Caco-2 (cell line): Measurements from ENCODE around the gene LCE3B. TPM values are rescaled to one million over a fixed set of nuclear protein-coding genes. Genes with fewer than 3 reads are reported as not detected.

Experiments
- BruUV-seq: library from RNA; stranded (reverse); fragments of 400-500 nt; replicated peaks from 2 replicates; lab custom pipeline; 2021; lab: Mats Ljungman, UMichigan
- CTCF ChIA-PET: fragments of 300-600 bp; sonication (Branson Sonifier 250); formaldehyde crosslinking; loops from one replicate; lab custom pipeline; 2022; ENCODE audit warnings: antibody characterized with exemption; lab: Charles Lee
- POLR2A ChIA-PET: fragments of 300-600 bp; sonication (Branson Sonifier 250); formaldehyde crosslinking; loops from one replicate; lab custom pipeline; 2022; ENCODE audit warnings: antibody characterized with exemption; lab: Charles Lee
- DNase-seq, 2 experiments: peaks; one replicate each; pipeline versions ENCODE4 v3.0.0 to v3.0.0-alpha.2; 2020 to 2022
- H3K27me3 ChIP-seq: replicated peaks from 2 replicates; pipeline ENCODE4 v1.6.0; 2011; ENCODE audit warnings: low read length; ENCODE audit not compliant: control insufficient read depth, insufficient read depth
- H3K36me3 ChIP-seq: 2 replicates; pipeline ENCODE4 v1.5.1; 2011; ENCODE audit warnings: low read length; ENCODE audit not compliant: control insufficient read depth, insufficient read depth
- H3K4me1 ChIP-seq: fragments of 250-450 bp; sonication (Bioruptor Pico); 2 replicates; pipeline ENCODE4 v1.5.1; 2020; ENCODE audit warnings: mild to moderate bottlenecking
- H3K4me3 ChIP-seq: 2 replicates; pipeline ENCODE4 v1.5.1; 2011; ENCODE audit warnings: low read depth, mild to moderate bottlenecking, control low read depth, low read length
- H3K9me3 ChIP-seq: fragments of 250-450 bp; sonication (Bioruptor Pico); 2 replicates; pipeline ENCODE4 v1.5.1; 2020; ENCODE audit warnings: mild to moderate bottlenecking, moderate library complexity
- H3K27ac Mint-ChIP-seq: one replicate; pipeline ENCODE4 v1.8.0; 2022; ENCODE audit warnings: mixed read lengths; ENCODE audit not compliant: unreplicated experiment
- H3K27me3 Mint-ChIP-seq: one replicate; pipeline ENCODE4 v1.8.0; 2022; ENCODE audit warnings: mixed read lengths; ENCODE audit not compliant: insufficient read depth, unreplicated experiment
- H3K36me3 Mint-ChIP-seq: one replicate; pipeline ENCODE4 v1.8.0; 2022; ENCODE audit warnings: mild to moderate bottlenecking, mixed read lengths; ENCODE audit not compliant: insufficient read depth, unreplicated experiment
- H3K4me1 Mint-ChIP-seq: one replicate; pipeline ENCODE4 v1.8.0; 2022; ENCODE audit warnings: low read depth, mixed read lengths; ENCODE audit not compliant: unreplicated experiment
- H3K4me3 Mint-ChIP-seq: one replicate; pipeline ENCODE4 v1.8.0; 2022; ENCODE audit warnings: mild to moderate bottlenecking, moderate library complexity, mixed read lengths; ENCODE audit not compliant: unreplicated experiment
- H3K9me3 Mint-ChIP-seq: one replicate; pipeline ENCODE4 v1.8.0; 2022; ENCODE audit warnings: mixed read lengths; ENCODE audit not compliant: unreplicated experiment
- intact Hi-C: fragments of 100-400 bp; cut with micrococcal nuclease; formaldehyde crosslinking; loops from one replicate; pipeline ENCODE4 v1.10.0; 2022; ENCODE audit not compliant: unreplicated experiment
- total RNA-seq: library from RNA; stranded (reverse); gene quantifications from 2 replicates; pipeline ENCODE4 v1.2.3, GENCODE V29; 2022
- TF ChIP-seq, protein P1 (sequence below), 2 experiments: fragments of 200-600 bp in 1 of 2; IDR thresholded peaks; 1 replicate in 1 of 2; 2 replicates in 1 of 2; pipeline versions ENCODE4 v1.5.1 to v1.8.0; 2011 to 2022; ENCODE audit warnings: antibody characterized with exemption in 1 of 2, control low read depth in 1 of 2, inconsistent platforms in 1 of 2, low read depth in 1 of 2, low read length in 1 of 2, mild to moderate bottlenecking in 1 of 2, moderate library complexity in 1 of 2; ENCODE audit not compliant: insufficient read depth in 1 of 2, severe bottlenecking in 1 of 2, unreplicated experiment in 1 of 2

LCE3B gene
- total RNA-seq, 1 experiment from 2014 or later, result not detected

- Mint-ChIP-seq H3K27ac (no peak overlapping the region), H3K36me3 (no peaks in the 10 kb centered on the region), H3K4me3 (no peak overlapping the region), H3K27me3 (peaks cover 14% of the 10 kb centered on the region), H3K9me3 (peaks cover 10% of the 10 kb centered on the region), H3K4me1 (no peaks in the 10 kb centered on the region)
- TF ChIP-seq, protein P1, sequence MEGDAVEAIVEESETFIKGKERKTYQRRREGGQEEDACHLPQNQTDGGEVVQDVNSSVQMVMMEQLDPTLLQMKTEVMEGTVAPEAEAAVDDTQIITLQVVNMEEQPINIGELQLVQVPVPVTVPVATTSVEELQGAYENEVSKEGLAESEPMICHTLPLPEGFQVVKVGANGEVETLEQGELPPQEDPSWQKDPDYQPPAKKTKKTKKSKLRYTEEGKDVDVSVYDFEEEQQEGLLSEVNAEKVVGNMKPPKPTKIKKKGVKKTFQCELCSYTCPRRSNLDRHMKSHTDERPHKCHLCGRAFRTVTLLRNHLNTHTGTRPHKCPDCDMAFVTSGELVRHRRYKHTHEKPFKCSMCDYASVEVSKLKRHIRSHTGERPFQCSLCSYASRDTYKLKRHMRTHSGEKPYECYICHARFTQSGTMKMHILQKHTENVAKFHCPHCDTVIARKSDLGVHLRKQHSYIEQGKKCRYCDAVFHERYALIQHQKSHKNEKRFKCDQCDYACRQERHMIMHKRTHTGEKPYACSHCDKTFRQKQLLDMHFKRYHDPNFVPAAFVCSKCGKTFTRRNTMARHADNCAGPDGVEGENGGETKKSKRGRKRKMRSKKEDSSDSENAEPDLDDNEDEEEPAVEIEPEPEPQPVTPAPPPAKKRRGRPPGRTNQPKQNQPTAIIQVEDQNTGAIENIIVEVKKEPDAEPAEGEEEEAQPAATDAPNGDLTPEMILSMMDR (IDR thresholded peaks at IDR 0.05; ENCODE audit: insufficient read depth in 1 of 2, low read depth in 1 of 2, low read length in 1 of 2, severe bottlenecking in 1 of 2, unreplicated experiment in 1 of 2), result peak in 1 of 2 experiments; percentile 25
- no TSS peak for BruUV-seq
- Histone ChIP-seq H3K36me3 (no peaks in the 10 kb centered on the region), H3K4me3 (no peak overlapping the region), H3K4me1 (no peaks in the 10 kb centered on the region), H3K9me3 (peaks cover 7% of the 10 kb centered on the region; the same call in 1 of the 2 replicates), H3K27me3 (no peaks in the 10 kb centered on the region; the same call in 1 of the 2 replicates)
- peak in 1 of 2 experiments; percentile 19 for DNase-seq
- ChIA-PET POLR2A (no interaction called here), CTCF (no interaction called here)
- intact Hi-C loops, result loop anchor here (5.0 kb wide), 1 partner anchor 46 kb away; no protein-coding TSS in a partner anchor
Measured at GRCh38 chr1:152623203-152623844, 9.7 kb downstream of the LCE3B start.

GRCh38 chr1:152626744-152627143 is 13.1 kb downstream of the LCE3B start:
- Histone ChIP-seq H3K4me3 (no peak overlapping the region), H3K4me1 (no peaks in the 10 kb centered on the region), H3K36me3 (no peaks in the 10 kb centered on the region), H3K27me3 (no peaks in the 10 kb centered on the region; the same call in none of the 2 replicates), H3K9me3 (no peaks in the 10 kb centered on the region)
- H3K9me3 Mint-ChIP-seq, result no peaks in the 10 kb centered on the region
- ChIA-PET POLR2A (no interaction called here), CTCF (no interaction called here)
- no peak overlapping the region for H3K27ac Mint-ChIP-seq
- no peaks in the 10 kb centered on the region for H3K4me1 Mint-ChIP-seq
- TF ChIP-seq, protein P1 (IDR thresholded peaks at IDR 0.05; ENCODE audit: insufficient read depth in 1 of 2, low read depth in 1 of 2, low read length in 1 of 2, severe bottlenecking in 1 of 2, unreplicated experiment in 1 of 2), result no peak
- peaks cover 18% of the 10 kb centered on the region for H3K27me3 Mint-ChIP-seq
- no peak for DNase-seq
- H3K4me3 Mint-ChIP-seq, result no peak overlapping the region
- intact Hi-C loops, result no loop called here
- H3K36me3 Mint-ChIP-seq, result no peaks in the 10 kb centered on the region
- no TSS peak for BruUV-seq

DNA sequence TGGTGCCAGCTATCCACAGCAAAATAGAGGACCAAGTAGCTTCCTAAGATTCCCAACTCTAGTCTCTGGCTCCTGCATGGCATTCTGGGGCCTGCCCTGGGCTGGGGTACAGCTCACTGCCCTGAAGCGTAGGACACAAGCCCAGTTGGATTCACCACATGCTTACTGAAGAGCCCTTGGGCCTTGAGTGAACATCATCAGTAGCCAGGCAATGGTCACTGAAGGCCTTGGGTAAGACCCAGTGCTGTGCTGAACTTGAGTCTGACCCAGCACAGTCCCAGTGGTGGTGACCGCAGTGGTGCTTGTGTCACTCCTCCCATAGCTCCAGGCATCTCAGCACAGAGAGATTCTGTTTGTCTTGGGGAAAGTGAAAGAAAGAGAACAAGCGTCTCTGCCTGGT is 17.0 kb downstream of the LCE3B start:
- no peak for DNase-seq
- ChIA-PET POLR2A (no interaction called here), CTCF (no interaction called here)
- Histone ChIP-seq H3K9me3 (no peaks in the 10 kb centered on the region), H3K36me3 (no peaks in the 10 kb centered on the region), H3K27me3 (no peaks in the 10 kb centered on the region; the same call in 1 of the 2 replicates), H3K4me1 (no peaks in the 10 kb centered on the region), H3K4me3 (no peak overlapping the region)
- H3K27ac Mint-ChIP-seq, result no peak overlapping the region
- H3K4me3 Mint-ChIP-seq, result no peak overlapping the region
- no peaks in the 10 kb centered on the region for H3K36me3 Mint-ChIP-seq
- H3K27me3 Mint-ChIP-seq, result peaks cover 19% of the 10 kb centered on the region
- intact Hi-C loops, result no loop called here
- no peaks in the 10 kb centered on the region for H3K4me1 Mint-ChIP-seq
- H3K9me3 Mint-ChIP-seq, result no peaks in the 10 kb centered on the region
- BruUV-seq, result no TSS peak
- TF ChIP-seq, protein P1 (IDR thresholded peaks at IDR 0.05; ENCODE audit: insufficient read depth in 1 of 2, low read depth in 1 of 2, low read length in 1 of 2, severe bottlenecking in 1 of 2, unreplicated experiment in 1 of 2), result no peak
